ENCODE data around the gene HK2.
"Not testable (repeated sequence)": the region's sequence is repeated elsewhere in the genome, so short reads cannot be mapped to it uniquely, and the experiment has no call there.

HK2 gene

DNA sequence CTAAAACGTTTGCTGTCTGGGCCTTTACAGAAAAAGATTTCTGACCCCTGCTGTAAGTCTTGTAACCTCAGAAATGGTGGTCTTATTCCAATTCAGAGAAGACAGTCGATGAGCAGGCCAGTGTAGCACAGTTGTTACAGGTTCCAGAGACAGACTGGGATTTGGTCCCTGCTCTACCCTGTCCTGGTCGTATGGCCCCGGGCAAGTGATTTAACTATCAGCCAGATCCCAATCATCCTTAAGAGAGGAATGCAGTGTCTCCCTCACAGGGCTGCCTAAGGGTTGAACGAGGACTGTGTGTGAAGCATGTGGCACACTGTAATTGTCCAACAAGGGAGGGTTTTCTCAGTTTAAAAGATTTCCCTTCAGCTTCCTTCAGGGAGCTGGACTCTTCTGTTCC is 47.2 kb downstream of the HK2 start:
- no peak for DNase-seq

DNA sequence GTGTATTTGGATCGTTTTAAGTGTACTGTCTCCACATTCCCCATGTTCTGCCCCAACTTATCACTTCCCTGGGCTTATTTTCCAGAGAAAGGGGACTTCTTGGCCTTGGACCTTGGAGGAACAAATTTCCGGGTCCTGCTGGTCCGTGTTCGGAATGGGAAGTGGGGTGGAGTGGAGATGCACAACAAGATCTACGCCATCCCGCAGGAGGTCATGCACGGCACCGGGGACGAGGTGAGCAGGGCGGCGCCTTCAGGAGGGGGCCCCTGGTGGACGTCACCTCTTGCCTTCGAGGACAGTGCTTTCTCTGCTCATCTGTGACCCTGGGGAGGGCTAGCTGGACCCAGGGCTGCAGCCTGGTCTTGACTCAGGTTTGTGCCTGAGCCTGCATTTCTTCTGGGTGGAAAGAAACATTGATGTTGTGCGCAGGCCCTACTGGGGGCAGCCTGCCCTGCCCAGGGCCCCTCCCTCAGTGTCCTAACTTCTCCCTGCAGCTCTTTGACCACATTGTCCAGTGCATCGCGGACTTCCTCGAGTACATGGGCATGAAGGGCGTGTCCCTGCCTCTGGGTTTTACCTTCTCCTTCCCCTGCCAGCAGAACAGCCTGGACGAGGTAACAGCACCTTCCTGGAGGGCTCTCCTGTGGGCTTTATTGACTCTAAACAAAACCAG is 47.8 kb downstream of the HK2 start:
- DNase-seq = no peak

DNA sequence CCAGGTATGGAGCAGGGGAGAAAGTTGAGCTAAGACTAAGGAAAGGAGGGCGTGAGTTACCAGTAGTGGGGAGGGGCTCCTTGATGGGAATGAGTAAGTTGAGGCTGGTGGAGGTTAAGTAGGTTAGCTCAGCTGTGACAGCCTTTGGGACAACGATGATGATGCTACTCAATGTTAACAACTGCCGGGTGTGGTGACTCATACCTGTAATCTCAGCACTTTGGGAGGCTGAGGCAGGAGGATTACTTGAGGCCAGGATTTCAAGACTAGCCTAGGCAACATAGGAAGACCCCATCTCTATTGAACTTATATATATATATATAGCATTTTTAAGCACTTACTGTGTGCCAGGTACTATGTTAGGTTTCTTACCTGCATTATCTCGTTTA is 48.4 kb downstream of the HK2 start:
- DNase-seq = no peak

DNA sequence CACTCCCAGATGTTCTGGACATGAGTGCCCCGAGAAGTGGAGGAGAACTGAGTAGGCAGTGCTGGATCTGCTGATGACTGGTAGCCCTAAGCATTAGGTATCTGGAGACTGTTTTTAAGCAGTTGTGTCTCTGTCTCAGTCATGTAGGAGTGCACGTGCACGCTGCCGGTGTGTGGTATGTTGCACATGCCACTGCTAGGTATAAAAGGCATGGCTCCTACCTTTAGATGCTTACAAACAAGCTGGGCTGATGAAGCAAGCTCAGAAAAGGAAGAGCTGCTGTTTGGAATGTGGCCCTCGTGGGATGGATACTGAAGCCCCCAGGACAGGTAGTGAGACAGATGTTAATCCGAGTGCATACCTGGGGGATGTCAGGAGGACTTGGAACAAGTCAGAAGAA is 49.1 kb downstream of the HK2 start:
- DNase-seq = no peak

DNA sequence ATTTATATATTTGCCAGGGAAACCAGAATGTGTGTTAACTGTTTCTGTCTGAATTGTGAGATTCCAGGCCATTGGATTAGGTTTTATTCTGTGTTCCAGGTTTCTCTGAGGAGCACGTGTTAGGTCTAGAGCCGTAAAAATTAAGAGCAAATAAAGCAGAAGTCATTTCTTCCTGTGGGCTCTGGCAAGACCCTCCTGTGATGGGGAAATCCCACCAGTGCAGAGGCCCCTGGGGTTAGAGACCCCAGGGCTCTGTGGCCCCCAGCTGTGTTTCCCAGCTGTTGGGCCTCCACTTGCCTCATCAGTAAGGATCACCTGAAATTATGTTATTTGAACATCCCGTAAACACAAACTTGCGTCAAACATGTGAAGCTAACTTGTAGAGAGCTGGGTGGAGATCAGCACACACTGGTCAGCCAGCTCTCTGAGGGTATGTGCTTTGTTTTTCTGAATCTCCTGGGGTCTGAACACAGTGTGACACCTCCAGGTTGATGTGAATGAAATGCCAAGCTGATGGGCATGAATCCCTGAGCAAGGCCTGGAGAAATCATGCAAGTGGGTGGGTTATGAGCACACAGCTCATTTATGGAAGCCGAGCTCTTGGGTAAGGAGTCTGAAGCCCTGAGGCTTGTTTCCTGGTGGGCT is 50.3 kb downstream of the HK2 start:
- DNase-seq = no peak

DNA sequence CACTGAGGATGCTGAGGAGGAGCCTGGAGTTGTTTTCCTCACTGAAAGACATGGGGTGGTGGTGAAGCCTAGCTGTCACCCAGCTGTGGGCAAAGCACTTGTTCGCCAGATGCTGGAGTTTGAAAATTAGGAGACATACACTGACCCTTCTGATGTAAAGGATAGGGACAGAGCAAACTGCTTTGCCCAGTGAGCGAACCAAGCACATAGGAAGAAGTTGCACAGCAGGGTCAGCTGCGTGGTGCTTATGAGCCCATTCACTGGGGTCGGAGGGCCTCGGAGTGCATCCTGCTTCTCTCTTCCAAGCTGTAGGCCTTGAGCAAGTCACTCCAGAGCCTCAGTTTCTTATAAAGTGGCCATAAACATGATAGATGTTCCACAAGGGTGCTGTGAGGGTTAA is 50.9 kb downstream of the HK2 start:
- no peak for DNase-seq

DNA sequence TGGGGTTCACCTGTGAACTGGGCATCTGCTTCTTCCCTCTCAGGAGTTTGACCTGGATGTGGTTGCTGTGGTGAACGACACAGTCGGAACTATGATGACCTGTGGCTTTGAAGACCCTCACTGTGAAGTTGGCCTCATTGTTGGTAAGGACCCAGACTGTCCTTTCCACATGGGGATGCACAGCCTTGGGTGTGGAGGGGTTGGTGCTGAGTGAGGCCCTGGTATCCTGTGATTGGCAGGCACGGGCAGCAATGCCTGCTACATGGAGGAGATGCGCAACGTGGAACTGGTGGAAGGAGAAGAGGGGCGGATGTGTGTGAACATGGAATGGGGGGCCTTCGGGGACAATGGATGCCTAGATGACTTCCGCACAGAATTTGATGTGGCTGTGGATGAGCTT is 52.3 kb downstream of the HK2 start:
- no peak for DNase-seq

DNA sequence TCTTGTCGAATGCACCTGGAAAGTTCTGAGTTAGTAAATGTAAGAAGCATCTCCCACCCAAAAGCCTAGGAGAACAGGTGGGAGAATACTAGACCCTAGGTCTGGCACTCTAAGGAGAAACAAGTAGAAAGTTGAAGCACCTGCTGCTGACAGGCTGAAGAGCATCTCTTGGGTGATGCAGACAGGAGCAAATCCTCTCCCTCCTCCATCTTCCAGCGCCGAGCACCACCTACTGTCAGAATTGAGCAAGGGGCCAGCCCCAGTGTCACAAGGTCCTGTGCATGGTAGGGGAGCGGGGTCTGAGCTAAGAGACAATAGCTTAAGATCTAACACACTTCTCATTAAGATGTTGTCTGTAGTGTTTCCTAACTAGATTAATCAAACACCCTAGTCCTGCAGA is 52.9 kb downstream of the HK2 start:
- DNase-seq = no peak

DNA sequence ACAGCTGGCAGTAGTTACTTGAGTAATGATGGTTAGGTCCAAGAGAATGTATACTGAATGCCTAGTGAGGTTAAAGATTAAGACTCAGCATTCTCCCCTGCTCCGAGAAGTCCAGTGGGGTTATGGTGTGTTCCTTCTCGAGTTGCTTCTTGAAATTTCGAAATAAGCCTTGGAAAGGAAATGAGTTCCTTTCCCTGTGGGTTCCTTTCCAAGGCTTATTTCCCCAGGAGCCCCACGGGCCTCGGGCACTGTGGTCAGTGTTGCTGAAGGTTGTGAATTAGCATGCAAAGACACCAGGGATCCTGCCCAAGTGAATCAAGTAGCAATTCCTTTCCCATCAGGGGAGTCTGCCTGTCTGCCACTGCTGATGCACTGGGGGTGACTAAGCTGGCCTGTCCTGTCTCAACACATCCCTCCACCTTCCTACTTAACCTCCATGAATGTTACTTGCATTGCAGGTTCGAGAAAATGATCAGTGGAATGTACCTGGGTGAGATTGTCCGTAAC is 53.6 kb downstream of the HK2 start:
- no peak for DNase-seq

DNA sequence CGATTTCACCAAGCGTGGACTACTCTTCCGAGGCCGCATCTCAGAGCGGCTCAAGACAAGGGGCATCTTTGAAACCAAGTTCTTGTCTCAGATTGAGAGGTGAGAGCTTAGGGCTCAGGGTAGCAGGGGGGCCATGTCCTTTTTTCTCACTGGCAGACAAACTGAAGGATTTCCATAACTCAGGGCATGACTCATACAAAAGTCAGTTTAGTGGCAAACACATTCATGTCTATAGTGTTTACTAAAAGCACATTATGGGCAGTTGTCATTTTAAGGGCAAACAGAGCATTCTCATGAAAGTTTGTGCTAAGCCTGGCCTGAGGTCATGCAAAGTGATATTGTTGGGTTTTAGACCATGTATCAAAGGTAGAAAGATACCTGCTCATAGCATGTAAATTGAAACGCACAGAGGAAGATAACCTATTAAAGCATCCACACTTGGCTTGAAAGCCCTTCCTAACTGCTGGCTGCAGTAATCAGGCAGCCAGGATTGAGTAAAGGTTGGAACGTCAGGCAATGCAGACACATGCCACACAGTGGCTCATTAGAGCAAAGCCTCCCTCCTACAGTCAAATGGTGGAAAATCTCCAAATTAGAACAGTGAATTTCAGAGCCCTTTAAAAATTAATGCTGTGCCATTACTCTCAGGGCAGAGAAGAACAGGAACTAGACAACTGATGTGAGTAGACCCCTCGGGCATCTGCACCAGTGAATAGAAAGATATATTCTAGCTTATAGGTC is 54.2 kb downstream of the HK2 start:
- no peak for DNase-seq

DNA sequence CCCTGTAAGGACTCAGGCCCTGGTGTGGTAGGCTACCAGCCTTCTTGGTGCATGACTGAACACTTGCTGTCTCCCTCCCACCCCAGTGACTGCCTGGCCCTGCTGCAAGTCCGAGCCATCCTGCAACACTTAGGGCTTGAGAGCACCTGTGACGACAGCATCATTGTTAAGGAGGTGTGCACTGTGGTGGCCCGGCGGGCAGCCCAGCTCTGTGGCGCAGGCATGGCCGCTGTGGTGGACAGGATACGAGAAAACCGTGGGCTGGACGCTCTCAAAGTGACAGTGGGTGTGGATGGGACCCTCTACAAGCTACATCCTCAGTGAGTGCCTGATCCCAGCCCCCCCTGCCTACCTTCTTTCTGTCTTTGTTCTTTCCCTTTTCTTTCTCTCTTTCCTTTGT is 55.2 kb downstream of the HK2 start:
- DNase-seq = no peak

DNA sequence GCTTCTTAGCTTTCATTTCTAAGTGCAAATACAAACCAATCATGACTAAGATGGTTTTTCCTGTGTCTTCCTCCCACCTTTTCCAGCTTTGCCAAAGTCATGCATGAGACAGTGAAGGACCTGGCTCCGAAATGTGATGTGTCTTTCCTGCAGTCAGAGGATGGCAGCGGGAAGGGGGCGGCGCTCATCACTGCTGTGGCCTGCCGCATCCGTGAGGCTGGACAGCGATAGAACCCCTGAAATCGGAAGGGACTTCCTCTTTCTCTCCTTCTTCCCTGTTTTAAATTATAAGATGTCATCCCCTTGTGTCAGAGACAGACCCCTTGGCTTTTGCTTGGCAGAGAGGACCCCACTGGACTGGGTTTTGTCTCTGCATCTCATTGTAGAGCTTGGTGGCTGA is 56.8 kb downstream of the HK2 start:
- no peak for DNase-seq

DNA sequence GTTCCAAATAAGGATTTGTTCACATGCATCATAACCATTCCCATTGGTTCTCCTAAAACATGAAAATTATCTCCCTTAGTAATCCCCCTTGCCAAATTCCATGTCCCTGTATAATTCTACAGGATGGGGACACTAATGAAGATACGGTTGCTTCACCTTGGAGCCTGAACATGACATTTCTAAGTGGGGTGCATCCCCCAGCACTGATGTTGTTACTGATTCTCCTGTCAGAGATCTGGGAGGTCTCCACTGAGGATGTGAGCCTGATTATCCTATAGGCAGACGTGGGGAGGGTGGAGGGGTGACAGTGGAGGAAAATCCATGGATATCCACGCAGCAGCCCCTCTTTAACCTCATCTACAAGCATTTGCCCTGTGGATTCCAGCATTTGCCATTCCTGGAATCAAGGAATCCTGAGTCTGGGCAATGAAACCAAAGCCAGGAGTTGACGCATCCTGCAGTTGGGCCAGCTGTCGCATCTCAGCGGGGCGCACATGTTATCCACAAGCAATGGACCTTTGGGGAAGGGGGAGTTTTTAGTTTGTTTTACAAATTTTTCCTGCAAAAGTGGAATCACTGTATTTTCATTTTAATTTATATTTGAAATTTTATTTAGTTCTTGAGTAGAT is 57.3 kb downstream of the HK2 start:
- DNase-seq = no peak

DNA sequence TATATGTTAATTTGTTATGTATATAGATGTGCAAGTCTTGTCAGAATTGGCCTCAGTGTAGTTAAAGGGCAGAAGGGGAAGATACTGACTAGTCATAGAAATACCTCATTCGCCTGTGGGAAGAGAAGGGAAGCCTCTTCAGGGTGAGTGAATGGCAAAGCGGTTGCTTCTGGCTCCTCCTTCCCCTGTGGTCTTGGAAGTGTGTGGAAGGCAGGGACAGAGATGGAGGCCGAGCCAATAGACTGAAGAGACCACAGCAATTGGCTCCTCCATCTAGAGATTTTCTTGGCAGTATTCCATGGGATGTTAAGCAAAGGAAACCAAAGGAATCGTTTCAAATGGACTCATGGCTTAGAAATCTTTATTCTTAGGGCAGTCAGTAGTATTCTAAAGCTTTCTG is 57.9 kb downstream of the HK2 start:
- not testable (repeated sequence) for DNase-seq

DNA sequence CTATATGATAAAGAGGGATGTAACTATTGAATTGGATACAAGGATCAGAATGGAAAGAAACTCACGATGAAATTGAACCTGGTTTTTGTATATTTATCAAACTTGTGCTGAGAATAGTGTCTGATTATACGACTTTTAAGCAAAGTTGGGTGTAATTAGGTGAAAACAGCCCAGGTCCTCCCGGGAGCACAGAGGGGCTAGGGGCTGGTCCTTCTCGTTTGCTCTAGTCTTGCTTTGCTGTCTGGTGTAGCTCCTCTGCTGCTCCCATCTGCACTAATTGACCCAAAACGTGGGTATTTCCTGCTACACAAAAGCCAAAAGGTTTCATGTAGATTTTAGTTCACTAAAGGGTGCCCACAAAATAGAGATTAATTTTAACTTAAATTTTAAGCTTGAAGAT is 58.7 kb downstream of the HK2 start:
- no peak for DNase-seq

DNA sequence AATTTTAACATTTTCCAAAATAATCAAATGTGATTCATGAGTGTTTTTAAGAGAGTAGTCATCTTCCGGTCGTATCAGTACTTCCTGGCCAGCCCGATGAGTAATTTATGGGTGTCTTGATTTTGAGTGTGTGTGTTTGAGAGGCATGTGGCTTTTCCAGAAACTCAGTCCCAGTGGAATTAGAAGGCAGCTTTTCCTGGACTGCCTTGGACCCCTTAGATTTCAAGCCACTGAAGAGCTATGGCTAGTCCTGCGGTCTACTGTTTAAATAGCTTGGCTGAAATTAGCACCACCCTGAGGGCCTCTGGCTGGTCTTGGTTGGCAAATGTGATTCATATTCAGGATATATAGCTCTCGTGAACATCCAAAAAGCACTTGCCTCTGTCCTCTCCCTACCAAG is 59.4 kb downstream of the HK2 start:
- DNase-seq = no peak

DNA sequence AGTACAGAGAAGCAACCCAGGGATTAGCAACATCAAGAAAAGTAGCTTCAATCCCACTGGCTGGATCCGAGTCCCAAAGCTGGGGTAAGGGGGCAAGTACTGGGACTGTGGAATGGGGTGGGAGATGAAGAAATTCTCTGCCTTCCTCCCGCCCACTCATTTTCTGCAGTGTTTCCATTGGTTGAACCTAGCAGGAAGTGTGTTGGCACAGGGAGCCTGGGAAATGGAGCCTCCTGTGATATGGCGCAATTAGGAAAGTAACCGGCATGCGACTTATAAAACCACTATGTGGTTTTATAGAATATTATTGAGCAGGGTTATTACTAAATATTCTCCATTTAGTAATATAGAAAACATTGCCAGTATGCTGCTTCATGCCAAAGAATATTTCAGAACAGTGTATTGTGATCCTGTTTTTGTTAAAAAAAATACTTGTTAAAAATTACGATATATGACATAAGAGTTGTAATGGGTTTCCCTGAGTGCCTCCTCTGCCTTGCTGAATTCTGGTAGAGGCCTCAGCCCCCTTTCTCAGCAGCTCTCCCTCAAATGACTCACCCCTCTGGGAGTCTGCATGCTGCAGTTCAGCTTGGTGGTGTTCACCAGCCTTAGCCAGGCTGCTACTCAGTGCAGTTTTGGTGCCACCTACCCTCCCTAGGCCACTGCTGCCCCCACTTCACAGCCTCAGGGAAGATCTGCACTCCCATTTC is 60.5 kb downstream of the HK2 start:
- no peak for DNase-seq

DNA sequence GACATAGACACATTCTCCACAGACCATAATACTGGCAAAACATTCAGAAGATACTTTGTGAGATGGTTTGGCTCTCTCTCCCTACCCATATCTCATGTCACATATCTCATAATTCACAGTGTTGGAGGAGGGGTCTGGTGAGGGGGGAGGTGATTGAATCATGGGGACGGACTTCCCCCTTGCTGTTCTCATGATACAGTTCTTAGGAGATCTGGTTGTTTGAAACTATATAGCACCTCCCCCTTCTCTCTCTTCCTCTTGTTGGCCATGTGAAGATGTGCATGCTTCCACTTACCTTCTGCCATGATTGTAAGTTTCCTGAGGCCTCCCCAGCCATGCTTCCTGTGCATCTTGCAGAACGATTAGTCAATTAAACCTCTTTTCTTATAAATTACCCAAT is 61.1 kb downstream of the HK2 start:
- no peak for DNase-seq

DNA sequence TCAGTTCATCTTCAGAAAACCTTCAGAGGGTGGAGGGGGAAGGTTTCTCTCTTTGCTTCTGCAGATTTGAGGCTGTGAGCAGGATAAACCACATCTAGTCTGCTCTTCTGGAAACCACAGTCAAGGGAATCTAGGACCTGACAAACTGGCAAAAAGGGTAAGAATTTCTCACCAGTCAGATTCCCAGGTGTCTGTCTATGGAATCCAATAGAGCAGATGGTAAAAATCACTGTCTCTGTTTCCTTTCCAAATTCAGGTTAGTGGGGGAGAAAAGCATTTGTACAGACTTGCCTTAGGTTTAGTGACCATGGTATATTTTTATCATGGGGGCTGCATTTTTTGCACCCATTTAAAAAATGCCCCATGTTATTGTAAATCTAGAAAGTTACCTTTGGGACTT is 62.3 kb downstream of the HK2 start:
- no peak for DNase-seq

DNA sequence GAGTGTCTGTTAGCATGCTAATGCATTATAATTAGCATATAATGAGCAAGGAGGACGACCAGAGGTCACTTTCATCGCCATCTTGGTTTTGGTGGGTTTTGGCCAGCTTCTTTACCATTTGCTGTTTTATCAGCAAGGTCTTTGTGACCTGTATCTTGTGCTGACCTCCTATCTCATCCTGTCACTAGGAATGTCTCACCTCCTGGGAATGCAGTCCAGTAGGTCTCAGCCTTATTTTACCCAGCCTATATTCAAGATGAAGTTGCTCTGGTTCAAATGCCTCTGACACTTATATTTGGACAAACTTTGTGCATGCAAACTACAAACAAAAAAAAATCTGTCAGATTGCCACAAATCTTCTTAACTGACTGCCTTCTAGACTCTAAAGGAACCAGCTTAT is 66.3 kb downstream of the HK2 start:
- not testable (repeated sequence) for DNase-seq

DNA sequence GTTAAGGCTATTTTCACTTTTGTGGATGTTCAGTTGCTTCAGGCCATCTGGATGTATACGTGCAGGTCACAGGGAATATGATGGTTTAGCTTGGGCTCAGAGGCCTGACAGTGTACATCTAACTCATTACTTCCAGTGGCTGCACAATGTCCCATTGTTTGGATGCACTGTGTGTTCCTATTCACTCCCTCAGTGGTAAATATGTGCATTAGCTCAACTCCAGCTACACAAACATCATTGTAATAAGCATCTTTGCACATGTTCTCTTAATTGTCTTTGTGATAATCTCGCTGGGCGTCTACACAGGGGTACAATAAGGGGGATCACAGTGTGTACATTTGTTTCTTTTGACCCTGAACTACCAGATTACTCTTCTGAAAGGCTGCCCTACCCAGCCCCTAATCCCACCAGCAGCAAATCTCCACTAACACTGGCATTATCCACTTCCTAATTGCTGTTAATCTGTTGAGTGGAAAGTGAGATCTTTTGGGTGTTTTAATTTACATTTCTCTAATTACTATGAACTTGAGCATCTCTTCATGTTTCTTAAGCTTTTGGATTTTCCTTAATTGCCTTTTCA is 68.4 kb downstream of the HK2 start:
- DNase-seq = no peak

DNA sequence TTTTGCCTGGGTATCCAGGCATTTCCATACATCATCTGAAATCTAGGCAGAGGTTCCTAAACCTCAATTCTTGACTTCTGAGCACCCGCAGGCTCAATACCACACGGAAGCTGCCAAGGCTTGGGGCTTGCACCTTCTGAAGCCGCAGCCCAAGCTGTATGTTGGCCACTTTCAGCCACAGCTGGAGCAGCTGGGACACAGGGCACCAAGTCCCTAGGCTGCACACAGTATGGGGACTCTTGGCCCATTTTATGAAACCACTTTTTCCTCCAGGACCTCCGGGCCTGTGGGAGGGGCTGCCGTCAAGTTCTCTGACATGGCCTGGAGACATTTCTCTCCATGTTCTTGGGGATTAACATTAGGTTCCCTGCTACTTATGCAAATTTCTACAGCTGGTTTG is 72.5 kb downstream of the HK2 start:
- DNase-seq = no peak

DNA sequence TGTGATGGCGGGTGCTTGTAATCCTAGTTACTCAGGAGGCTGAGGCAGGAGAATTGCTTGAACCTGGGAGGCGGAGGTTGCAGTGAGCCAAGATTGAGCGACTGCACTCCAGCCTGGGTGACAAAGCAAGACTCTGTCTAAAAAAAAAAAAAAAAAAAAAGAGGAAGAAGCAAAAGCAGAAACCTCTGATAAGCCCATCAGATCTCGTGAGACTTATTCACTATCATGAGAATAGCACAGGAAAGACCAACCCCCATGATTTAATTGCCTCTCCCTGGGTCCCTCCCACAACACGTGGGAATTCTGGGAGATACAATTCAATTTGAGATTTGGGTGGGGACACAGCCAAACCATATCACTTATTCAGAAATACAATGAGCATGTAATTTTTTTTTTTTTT is 73.6 kb downstream of the HK2 start:
- not testable (repeated sequence) for DNase-seq
